Tibial nerve (tissue), 4 donors: ENCODE results near the gene BCAS3. TPM values are rescaled to one million over a fixed set of nuclear protein-coding genes. Genes with fewer than 3 reads are reported as not detected.
"Not testable (repeated sequence)": the region's sequence is repeated elsewhere in the genome, so short reads cannot be mapped to it uniquely, and the experiment has no call there.

Experiments
- DNase-seq, 2 donors: peaks; one replicate each; pipeline ENCODE4 v3.0.0-alpha.2; 2019; ENCODE audit warnings: low spot score in 2 of 2
- H3K27ac ChIP-seq, 4 donors: fragments of 200-600 bp; sonication (generic) in 3 of 4; one replicate each; pipeline ENCODE4 v1.5.1; 2017 to 2019; ENCODE audit warnings: mild to moderate bottlenecking in 1 of 4
- H3K27me3 ChIP-seq, 2 donors: fragments of 200-600 bp; sonication (generic) in 1 of 2; one replicate each; pipeline versions ENCODE4 v1.5.1 to v1.6.0; 2017 to 2019
- H3K36me3 ChIP-seq, 3 donors: fragments of 200-600 bp; sonication (generic); one replicate each; pipeline ENCODE4 v1.5.1; 2018 to 2019
- H3K4me1 ChIP-seq, 4 donors: fragments of 200-600 bp; sonication (generic) in 3 of 4; one replicate each; pipeline ENCODE4 v1.5.1; 2017 to 2019
- H3K4me3 ChIP-seq, 4 donors: fragments of 200-600 bp; sonication (generic) in 3 of 4; one replicate each; pipeline ENCODE4 v1.5.1; 2017 to 2019; ENCODE audit warnings: mild to moderate bottlenecking in 1 of 4, moderate library complexity in 1 of 4
- H3K9me3 ChIP-seq, 4 donors: fragments of 200-600 bp; sonication (generic) in 3 of 4; one replicate each; pipeline ENCODE4 v1.5.1; 2017 to 2019
- EP300 ChIP-seq, 2 donors: sonication (generic); formaldehyde crosslinking; IDR thresholded peaks; one replicate each; pipeline ENCODE4 v1.6.1; 2017; ENCODE audit warnings: antibody characterized with exemption in 2 of 2, mild to moderate bottlenecking in 1 of 2
- POLR2A ChIP-seq, 2 donors: fragments of 450-650 bp; IDR thresholded peaks; one replicate each; pipeline ENCODE4 v1.6.1; 2017; ENCODE audit warnings: antibody characterized with exemption in 2 of 2, mild to moderate bottlenecking in 2 of 2, moderate library complexity in 2 of 2
- WGBS, 2 donors: methylation state at CpG; one replicate each; pipeline ENCODE4 v1.1.5; 2018; 5-methylcytosine and 5-hydroxymethylcytosine counted together
- total RNA-seq, 4 donors: library from RNA; depleted of rRNA; stranded (reverse); fragments of >200 nt; gene quantifications; one replicate each; pipeline ENCODE4 v1.1.0, GENCODE V29; 2016
- TF ChIP-seq, protein P1 (sequence below), 5 experiments: fragments of 200-600 bp in 3 of 5; fragments of 450-650 bp in 2 of 5; sonication (generic) in 3 of 5; IDR thresholded peaks; one replicate each; pipeline ENCODE4 v1.5.1; 2016 to 2019; ENCODE audit warnings: antibody characterized with exemption in 5 of 5, mild to moderate bottlenecking in 3 of 5, moderate library complexity in 2 of 5

The BCAS3 gene
- total RNA-seq, 4 donors from 2014 or later: 26.4 to 48.1 (median 44.8) TPM

DNA sequence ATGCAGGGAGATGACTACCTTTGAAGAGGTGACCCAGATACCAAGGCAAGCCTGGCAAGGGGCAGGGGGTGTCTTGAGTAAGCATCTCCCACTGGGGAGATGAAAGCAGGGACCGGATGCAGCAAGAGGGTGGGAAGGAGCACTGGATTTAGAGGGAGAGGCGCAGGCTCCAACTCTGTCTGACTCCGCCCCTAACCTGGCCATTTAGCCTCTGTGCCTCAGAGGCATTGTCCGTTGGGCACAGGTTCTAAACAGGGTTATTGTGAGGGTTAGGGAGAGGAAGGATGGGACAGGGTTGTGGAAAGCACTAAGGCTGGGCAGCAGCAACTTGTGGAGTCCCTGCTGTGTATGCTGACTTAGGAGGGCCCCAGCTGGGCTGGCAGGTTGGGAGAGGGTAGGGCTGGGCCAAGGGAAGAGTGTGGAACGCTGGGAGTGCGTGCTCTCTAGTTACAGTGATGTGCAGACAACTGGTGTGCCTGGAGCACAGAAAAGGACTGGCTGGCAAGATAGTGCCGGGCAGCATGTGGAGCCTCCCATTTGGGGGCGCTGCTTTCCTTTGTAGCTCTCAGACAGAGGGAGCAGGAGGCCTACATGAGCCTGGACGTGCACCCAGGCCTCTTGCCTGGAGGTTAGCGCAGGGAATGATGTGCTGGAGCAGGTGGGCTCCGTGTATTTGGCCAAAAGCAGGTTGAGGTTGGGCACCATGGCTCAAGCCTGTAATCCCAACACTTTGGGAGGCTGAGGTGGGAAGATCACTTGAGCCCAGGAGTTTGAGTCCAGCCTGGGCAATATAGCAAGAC lies 748.2 kb downstream of the BCAS3 start:
- Histone ChIP-seq H3K27ac (no peak overlapping the region), H3K4me3 (no peak overlapping the region), H3K27me3 (peaks cover 0 to 56% of the 10 kb centered on the region in 2 donors), H3K4me1 (no peaks in the 10 kb centered on the region), H3K36me3 (no peaks in the 10 kb centered on the region), H3K9me3 (no peaks in the 10 kb centered on the region)
- 52 to 54% methylated on average over 11 of the region's 11 CpGs for WGBS, 2 donors
- no peak for TF ChIP-seq POLR2A (IDR thresholded peaks at IDR 0.05)
- no peak for DNase-seq

DNA sequence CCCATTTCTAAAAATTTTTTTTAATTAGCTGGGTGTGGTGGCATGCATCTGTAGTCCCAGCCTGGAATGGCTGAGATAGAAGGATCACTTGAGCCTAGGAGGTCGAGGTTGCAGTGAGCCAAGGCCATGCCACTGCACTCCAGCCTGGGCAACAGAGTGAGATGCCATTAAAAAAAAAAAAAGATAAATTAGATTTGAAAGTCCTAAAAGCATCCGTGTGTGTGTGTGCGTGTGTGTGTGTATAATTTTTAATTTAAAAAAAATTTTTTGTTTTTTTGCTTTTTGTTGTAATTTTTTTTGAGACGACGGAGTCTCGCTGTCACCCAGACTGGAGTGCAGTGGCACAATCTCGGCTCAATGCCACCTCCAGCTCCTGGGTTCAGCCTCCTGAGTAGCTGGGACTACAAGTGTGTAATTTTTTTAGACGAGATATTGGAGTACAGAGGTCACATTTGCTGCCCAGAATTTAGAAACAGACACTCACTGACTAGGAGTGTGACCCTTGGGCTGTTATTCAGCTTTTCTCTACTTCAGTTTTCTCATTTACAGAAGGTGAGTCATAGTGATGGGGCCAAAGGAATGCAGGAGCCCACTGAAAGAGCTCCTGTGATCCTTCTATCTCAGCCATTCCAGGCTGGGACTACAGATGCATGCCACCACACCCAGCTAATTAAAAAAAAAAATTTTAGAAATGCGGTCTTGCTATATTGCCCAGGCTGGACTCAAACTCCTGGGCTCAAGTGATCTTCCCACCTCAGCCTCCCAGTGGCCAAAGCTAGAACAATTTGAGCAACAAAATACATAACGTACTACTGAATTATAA lies 749.0 kb downstream of the BCAS3 start:
- no peak for TF ChIP-seq EP300 (IDR thresholded peaks at IDR 0.05)
- TF ChIP-seq, protein P1, sequence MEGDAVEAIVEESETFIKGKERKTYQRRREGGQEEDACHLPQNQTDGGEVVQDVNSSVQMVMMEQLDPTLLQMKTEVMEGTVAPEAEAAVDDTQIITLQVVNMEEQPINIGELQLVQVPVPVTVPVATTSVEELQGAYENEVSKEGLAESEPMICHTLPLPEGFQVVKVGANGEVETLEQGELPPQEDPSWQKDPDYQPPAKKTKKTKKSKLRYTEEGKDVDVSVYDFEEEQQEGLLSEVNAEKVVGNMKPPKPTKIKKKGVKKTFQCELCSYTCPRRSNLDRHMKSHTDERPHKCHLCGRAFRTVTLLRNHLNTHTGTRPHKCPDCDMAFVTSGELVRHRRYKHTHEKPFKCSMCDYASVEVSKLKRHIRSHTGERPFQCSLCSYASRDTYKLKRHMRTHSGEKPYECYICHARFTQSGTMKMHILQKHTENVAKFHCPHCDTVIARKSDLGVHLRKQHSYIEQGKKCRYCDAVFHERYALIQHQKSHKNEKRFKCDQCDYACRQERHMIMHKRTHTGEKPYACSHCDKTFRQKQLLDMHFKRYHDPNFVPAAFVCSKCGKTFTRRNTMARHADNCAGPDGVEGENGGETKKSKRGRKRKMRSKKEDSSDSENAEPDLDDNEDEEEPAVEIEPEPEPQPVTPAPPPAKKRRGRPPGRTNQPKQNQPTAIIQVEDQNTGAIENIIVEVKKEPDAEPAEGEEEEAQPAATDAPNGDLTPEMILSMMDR (IDR thresholded peaks at IDR 0.05): no peak
- no peak for TF ChIP-seq POLR2A (IDR thresholded peaks at IDR 0.05)
- H3K4me1 ChIP-seq: no peaks in the 10 kb centered on the region
- H3K4me3 ChIP-seq: no peak overlapping the region
- H3K36me3 ChIP-seq: no peaks in the 10 kb centered on the region
- H3K9me3 ChIP-seq: no peaks in the 10 kb centered on the region
- no peak overlapping the region for H3K27ac ChIP-seq
- WGBS, 2 donors: 85 to 87% methylated on average over 10 of the region's 10 CpGs
- no peak for DNase-seq
- peaks cover 0 to 51% of the 10 kb centered on the region in 2 donors for H3K27me3 ChIP-seq

DNA sequence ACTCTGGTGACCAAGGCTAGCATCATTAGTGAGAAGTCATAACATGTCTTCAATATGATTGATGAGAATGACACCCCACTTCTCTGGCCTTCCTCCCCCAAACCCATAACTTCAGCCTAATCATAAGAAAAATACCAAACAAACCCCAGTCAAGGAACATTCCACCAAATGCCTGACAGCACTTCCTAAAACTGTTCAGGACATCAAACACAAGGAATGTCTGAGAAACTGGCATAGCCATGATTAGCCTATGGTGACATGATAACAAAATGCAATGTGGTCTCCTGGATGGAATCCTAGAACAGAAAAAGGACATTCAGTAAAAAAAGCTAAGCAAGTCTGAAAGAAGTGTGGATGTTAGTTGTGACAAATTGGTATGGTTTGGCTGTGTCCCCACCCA lies 749.9 kb downstream of the BCAS3 start:
- Histone ChIP-seq H3K4me3 (no peak overlapping the region), H3K9me3 (no peaks in the 10 kb centered on the region), H3K27me3 (peaks cover 0 to 44% of the 10 kb centered on the region in 2 donors), H3K27ac (no peak overlapping the region), H3K4me1 (no peaks in the 10 kb centered on the region), H3K36me3 (no peaks in the 10 kb centered on the region)
- DNase-seq: no peak
- TF ChIP-seq POLR2A (IDR thresholded peaks at IDR 0.05): no peak
- TF ChIP-seq, protein P1 (IDR thresholded peaks at IDR 0.05): no peak
- no peak for TF ChIP-seq EP300 (IDR thresholded peaks at IDR 0.05)

DNA sequence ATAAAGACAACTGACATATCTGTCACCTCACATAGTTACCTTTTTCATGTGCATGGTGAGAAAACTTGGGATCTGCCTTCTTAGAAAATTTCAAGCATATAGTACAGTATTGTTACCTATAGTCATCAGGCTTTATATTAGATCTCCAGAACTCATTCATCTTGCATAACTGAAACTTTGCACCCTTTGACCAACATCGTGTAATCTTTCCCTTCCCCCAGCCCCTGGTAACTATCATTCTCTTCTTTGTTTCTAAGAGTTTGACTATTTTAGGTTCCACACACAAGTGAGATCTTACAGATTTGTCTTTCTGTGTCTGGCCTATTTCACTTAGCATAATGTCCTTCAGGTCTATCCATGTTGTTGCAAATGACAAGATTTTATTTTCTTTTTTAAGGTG lies 751.6 kb downstream of the BCAS3 start:
- Histone ChIP-seq H3K4me1 (no peaks in the 10 kb centered on the region), H3K27ac (no peak overlapping the region), H3K4me3 (no peak overlapping the region), H3K27me3 (peaks cover 0 to 30% of the 10 kb centered on the region in 2 donors), H3K9me3 (no peaks in the 10 kb centered on the region), H3K36me3 (no peaks in the 10 kb centered on the region)
- DNase-seq: no peak
- WGBS, 2 donors: 49 to 57% methylated on average over 1 of the region's 1 CpG
- TF ChIP-seq POLR2A (IDR thresholded peaks at IDR 0.05) (no peak), EP300 (IDR thresholded peaks at IDR 0.05) (no peak)
- TF ChIP-seq, protein P1 (IDR thresholded peaks at IDR 0.05): no peak

DNA sequence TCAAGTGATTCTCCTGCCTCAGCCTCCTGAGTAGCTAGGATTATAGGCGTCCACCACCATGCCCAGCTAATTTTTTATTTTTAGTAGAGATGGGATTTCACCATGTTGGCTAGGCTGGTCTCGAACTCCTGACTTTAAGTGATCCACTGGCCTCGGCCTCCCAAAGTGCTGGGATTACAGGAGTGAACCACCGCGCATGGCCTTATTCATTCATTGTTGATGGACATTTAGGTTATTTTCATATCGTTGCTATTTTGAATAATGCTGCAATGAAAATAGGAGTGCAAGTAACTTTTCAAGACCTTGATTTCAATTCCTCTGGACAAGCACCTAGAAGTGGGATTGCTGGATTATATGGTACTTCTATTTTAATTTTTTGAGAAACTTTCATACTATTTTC lies 752.2 kb downstream of the BCAS3 start:
- H3K27ac ChIP-seq, H3K4me3 ChIP-seq, H3K4me1 ChIP-seq, DNase-seq, H3K36me3 ChIP-seq, H3K9me3 ChIP-seq: not testable (repeated sequence)
- WGBS, 2 donors: 93 to 96% methylated on average over 6 of the region's 6 CpGs
- H3K27me3 ChIP-seq: peaks cover 0 to 24% of the 10 kb centered on the region in 2 donors
